ENCODE results near the gene FAM72C. TPM values are rescaled to one million over a fixed set of nuclear protein-coding genes. Genes with fewer than 3 reads are reported as not detected.
A peak's percentile ranks its signal among the peaks of the same experiment; 100 is the strongest.
"Not testable (repeated sequence)": the region's sequence is repeated elsewhere in the genome, so short reads cannot be mapped to it uniquely, and the experiment has no call there.

FAM72C gene
- total RNA-seq, 4 donors from 2014 or later = 0.83 TPM; not detected in 3

DNA sequence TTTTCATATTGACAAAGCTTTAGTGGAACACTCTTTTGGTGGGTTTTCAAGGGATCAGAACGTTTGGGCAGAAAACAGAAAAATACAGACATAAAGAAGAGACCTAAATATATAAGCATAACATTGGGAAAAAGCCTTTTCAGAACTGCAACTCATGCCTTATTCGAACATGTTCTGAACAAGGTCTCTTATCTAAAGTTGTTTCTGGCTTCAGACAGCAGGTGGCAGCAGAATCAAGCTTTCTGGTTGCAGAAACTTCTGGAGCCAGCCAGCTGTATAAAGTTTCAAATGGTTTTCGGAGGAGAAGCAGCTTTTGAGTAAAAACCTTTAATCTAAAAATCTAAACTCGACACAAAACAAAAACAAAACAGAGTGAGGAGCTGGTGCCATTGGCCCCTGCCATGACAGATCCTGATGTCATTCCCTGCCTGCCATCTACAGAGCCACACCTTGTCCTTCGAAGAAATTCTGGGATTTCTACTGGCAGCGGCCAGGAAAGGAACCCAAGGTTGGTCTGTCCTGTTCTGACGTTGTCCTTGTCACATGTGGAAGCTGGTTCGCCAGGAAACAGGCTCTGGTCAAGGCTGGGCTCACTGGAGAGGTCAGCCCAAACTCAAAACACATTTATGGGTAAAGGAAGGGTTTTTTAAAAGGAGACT, 35.2 kb downstream of the FAM72C start:
- H3K4me1 ChIP-seq; H3K27ac ChIP-seq; H3K27me3 ChIP-seq; H3K9me3 ChIP-seq; H3K36me3 ChIP-seq; intact Hi-C loops (cut with DNase I; ENCODE audit: low total_unique reads); H3K4me3 ChIP-seq: not testable (repeated sequence)
- TF ChIP-seq, protein P1, sequence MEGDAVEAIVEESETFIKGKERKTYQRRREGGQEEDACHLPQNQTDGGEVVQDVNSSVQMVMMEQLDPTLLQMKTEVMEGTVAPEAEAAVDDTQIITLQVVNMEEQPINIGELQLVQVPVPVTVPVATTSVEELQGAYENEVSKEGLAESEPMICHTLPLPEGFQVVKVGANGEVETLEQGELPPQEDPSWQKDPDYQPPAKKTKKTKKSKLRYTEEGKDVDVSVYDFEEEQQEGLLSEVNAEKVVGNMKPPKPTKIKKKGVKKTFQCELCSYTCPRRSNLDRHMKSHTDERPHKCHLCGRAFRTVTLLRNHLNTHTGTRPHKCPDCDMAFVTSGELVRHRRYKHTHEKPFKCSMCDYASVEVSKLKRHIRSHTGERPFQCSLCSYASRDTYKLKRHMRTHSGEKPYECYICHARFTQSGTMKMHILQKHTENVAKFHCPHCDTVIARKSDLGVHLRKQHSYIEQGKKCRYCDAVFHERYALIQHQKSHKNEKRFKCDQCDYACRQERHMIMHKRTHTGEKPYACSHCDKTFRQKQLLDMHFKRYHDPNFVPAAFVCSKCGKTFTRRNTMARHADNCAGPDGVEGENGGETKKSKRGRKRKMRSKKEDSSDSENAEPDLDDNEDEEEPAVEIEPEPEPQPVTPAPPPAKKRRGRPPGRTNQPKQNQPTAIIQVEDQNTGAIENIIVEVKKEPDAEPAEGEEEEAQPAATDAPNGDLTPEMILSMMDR (IDR thresholded peaks at IDR 0.05) = peak in 2 of 4 experiments; percentile 13 to 47
- peak; percentile 25 to 59 for DNase-seq

DNA sequence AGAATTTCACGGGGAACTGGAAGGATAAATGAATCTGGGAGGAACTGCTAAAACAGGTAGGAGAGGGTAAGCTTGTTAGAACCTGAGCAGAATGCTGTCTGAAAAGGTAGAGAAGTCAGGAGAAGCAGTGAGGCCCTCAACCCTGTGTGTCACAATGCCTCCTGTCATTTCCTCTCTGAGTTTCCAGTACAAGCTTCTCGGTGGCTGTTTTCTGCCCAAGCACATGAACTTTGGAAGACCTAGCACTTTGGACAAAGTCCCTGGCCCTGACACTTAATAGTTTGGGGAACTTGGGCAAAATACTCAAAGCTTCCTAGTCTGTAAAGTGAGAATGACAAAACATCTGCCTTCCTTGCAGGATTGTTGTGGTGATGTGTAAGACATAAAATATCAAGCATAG, 52.7 kb downstream of the FAM72C start:
- H3K27ac ChIP-seq; H3K27me3 ChIP-seq; H3K36me3 ChIP-seq; intact Hi-C loops (cut with DNase I; ENCODE audit: low total_unique reads); DNase-seq; H3K4me1 ChIP-seq; H3K4me3 ChIP-seq; H3K9me3 ChIP-seq: not testable (repeated sequence)

DNA sequence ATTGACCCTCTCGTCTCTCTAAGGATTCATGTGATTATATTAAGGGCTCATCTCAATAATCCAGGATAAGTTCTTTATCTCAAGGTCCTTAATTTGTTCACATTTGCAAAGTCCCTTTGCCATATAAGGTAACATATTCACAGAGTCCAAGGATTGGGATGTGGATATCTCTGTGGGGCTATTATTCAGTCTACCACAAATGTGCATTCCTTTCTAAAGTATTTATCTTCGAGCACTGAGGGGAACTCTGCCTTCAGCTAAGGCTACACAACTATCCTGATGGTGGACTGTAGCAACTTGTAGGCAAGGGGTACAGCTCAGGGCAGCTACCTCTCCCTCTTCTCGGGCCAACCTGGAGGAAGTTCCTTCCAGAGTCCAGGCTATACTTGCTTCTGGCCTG, 53.2 kb downstream of the FAM72C start:
- H3K36me3 ChIP-seq; H3K27me3 ChIP-seq; DNase-seq; H3K9me3 ChIP-seq; intact Hi-C loops (cut with DNase I; ENCODE audit: low total_unique reads); H3K4me1 ChIP-seq; H3K4me3 ChIP-seq; H3K27ac ChIP-seq: not testable (repeated sequence)

DNA sequence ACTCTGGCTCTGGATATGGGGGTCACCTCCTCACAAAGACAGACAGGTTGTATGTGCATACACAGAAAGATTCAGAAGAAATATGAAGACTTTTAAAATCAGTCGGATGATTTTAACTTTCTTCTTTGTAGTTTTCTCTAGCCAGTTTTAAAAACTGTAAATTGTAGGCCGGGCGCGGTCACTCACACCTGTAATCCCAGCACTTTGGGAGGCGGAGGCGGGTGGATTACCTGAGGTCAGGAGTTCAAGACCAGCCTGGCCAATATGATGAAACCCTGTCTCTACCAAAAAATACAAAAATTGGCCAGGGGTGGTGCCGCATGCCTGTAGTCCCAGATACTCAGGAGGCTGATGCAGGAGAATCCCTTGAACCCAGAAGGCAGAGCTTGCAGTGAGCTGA, 58.1 kb downstream of the FAM72C start:
- H3K27ac ChIP-seq; H3K9me3 ChIP-seq; intact Hi-C loops (cut with DNase I; ENCODE audit: low total_unique reads); H3K36me3 ChIP-seq; H3K4me1 ChIP-seq; H3K27me3 ChIP-seq; DNase-seq; H3K4me3 ChIP-seq: not testable (repeated sequence)

Small RNA genes within 50 kb of the gene (small RNA-seq; reads per million reads assigned to genes)
- not detected for gene HIST2H3PS2

Measured in uterus (tissue), 4 donors.